HepG2 (cell line): ENCODE results near the gene SUSD6. TPM values are rescaled to one million over a fixed set of nuclear protein-coding genes. Genes with fewer than 3 reads are reported as not detected.
A peak's percentile ranks its signal among the peaks of the same experiment; 100 is the strongest.
"Not testable (repeated sequence)": the region's sequence is repeated elsewhere in the genome, so short reads cannot be mapped to it uniquely, and the experiment has no call there.

Experiments
- ATAC-seq: fragments of 200-7000 bp; cut with Tn5 transposase; 3 replicates; pipeline ENCODE4 v1.9.1; 2020; ENCODE audit warnings: mild to moderate bottlenecking, moderate library complexity
- BruUV-seq: library from RNA; stranded (reverse); fragments of 400-500 nt; replicated peaks from 2 replicates; lab custom pipeline; 2021; lab: Mats Ljungman, UMichigan
- CTCF ChIA-PET: fragments of 300-600 bp; formaldehyde crosslinking; extraction: SDS; loops from one replicate; lab custom pipeline; 2021; ENCODE audit warnings: low total read pairs, inconsistent platforms, low intra/inter-chr PET ratio; lab: Yijun Ruan, JAX
- POLR2A ChIA-PET: fragments of 350-600 bp; sonication (Branson Sonifier 250); formaldehyde crosslinking; loops from one replicate; lab custom pipeline; 2020; ENCODE audit warnings: antibody characterized with exemption, inconsistent platforms; lab: Yijun Ruan, JAX
- DNase-seq: peaks from one replicate; pipeline ENCODE4 v3.0.0-alpha.2; 2015; ENCODE audit warnings: low spot score
- FAIRE-seq: peaks from 3 replicates; lab custom pipeline; 2011; peaks lifted over from hg19 to GRCh38; lab: Jason Lieb, UNC
- H2AFZ ChIP-seq: one replicate; pipeline ENCODE4 v1.6.1; 2011; ENCODE audit warnings: low read length, inconsistent platforms
- H3K27ac ChIP-seq: fragments of 300-600 bp; 3 replicates; pipeline ENCODE4 v1.8.0; 2011; ENCODE audit warnings: mixed run types, mild to moderate bottlenecking, mixed read lengths, low read length, inconsistent platforms; ENCODE audit not compliant: insufficient read depth; ENCODE audit errors: extremely low read length
- H3K27me3 ChIP-seq, 2 experiments: fragments of 200-600 bp in 1 of 2; 2 replicates in 1 of 2; 3 replicates in 1 of 2; pipeline versions ENCODE4 v1.6.0 to v1.8.0; 2011; ENCODE audit warnings: low read length in 2 of 2, mild to moderate bottlenecking in 2 of 2, moderate library complexity in 2 of 2, inconsistent platforms in 1 of 2; ENCODE audit not compliant: insufficient read depth in 2 of 2, control insufficient read depth in 1 of 2
- H3K36me3 ChIP-seq, 2 experiments: fragments of 200-600 bp in 1 of 2; replicated peaks in 1 of 2; 2 replicates in 1 of 2; 3 replicates in 1 of 2; pipeline versions ENCODE4 v1.5.1 to v1.8.0; 2011; ENCODE audit warnings: low read length in 2 of 2, inconsistent platforms in 1 of 2; ENCODE audit not compliant: insufficient read depth in 2 of 2, control insufficient read depth in 1 of 2
- H3K4me1 ChIP-seq: 2 replicates; pipeline ENCODE4 v1.5.1; 2012; ENCODE audit warnings: low read length, inconsistent platforms; ENCODE audit not compliant: insufficient read depth
- H3K4me2 ChIP-seq: 2 replicates; pipeline ENCODE4 v1.6.0; 2011; ENCODE audit warnings: low read depth, low read length, inconsistent platforms
- H3K4me3 ChIP-seq, 3 experiments: fragments of 200-600 bp in 1 of 3; sonication (generic), shearing (Covaris generic) in 1 of 3; replicated peaks in 1 of 3; 2 replicates each; pipeline ENCODE4 v1.5.1; 2011 to 2016; ENCODE audit warnings: low read length in 3 of 3, inconsistent platforms in 2 of 3, low read depth in 2 of 3, mild to moderate bottlenecking in 2 of 3, control low read depth in 1 of 3, mixed read lengths in 1 of 3; ENCODE audit not compliant: insufficient read depth in 1 of 3
- H3K79me2 ChIP-seq: one replicate; pipeline ENCODE4 v1.6.1; 2011; ENCODE audit warnings: low read length, inconsistent platforms; ENCODE audit not compliant: insufficient read depth
- H3K9ac ChIP-seq: 2 replicates; pipeline ENCODE4 v1.6.0; 2011; ENCODE audit warnings: mild to moderate bottlenecking, low read depth, low read length, inconsistent platforms; ENCODE audit not compliant: insufficient read depth
- H3K9me3 ChIP-seq: 2 replicates; pipeline ENCODE4 v1.5.1; 2012; ENCODE audit warnings: mild to moderate bottlenecking, low read length
- H4K20me1 ChIP-seq: 2 replicates; pipeline ENCODE4 v1.6.0; 2011; ENCODE audit warnings: inconsistent platforms, mild to moderate bottlenecking, low read length, moderate library complexity; ENCODE audit not compliant: insufficient read depth
- ARID5B ChIP-seq: IDR thresholded peaks from 2 replicates; pipeline ENCODE4 v1.4.0; 2020; ENCODE audit warnings: mild to moderate bottlenecking, missing genetic modification reagents
- DPF2 ChIP-seq: sonication (generic); formaldehyde crosslinking; IDR thresholded peaks from 2 replicates; pipeline ENCODE4 v1.4.0; 2020; ENCODE audit warnings: mild to moderate bottlenecking, low read depth, missing genetic modification reagents, borderline replicate concordance
- FOXJ3 ChIP-seq: sonication (generic); formaldehyde crosslinking; IDR thresholded peaks from 2 replicates; pipeline ENCODE4 v1.4.0; 2020; ENCODE audit warnings: missing genetic modification reagents, mild to moderate bottlenecking, borderline replicate concordance
- PAXIP1 ChIP-seq: sonication (generic); formaldehyde crosslinking; conservative IDR thresholded peaks from 2 replicates; pipeline ENCODE4 v1.4.0; 2020; ENCODE audit warnings: mild to moderate bottlenecking, missing genetic modification reagents, moderate library complexity
- PCBP1 ChIP-seq: fragments of 200-400 bp; formaldehyde crosslinking; IDR thresholded peaks from 2 replicates; pipeline ENCODE4 v1.6.1; 2017; ENCODE audit warnings: mild to moderate bottlenecking, low read depth, low read length, borderline replicate concordance
- RCOR2 ChIP-seq: IDR thresholded peaks from 2 replicates; pipeline ENCODE4 v1.6.1; 2016; ENCODE audit warnings: missing biosample characterization, missing genetic modification reagents
- RXRB ChIP-seq: IDR thresholded peaks from 2 replicates; pipeline ENCODE4 v1.6.1; 2016; ENCODE audit warnings: borderline replicate concordance, missing genetic modification reagents, missing compliant biosample characterization
- ZNF503 ChIP-seq: sonication (generic); formaldehyde crosslinking; IDR thresholded peaks from 2 replicates; pipeline ENCODE4 v1.4.0; 2020; ENCODE audit warnings: missing genetic modification reagents
- WGBS: methylation state at CpG from one replicate; pipeline ENCODE4 v1.1.6; 2017; ENCODE audit warnings: low lambda C conversion rate; 5-methylcytosine and 5-hydroxymethylcytosine counted together
- in situ Hi-C: cut with HindIII; loops from 2 replicates; pipeline ENCODE4 v1.10.0; 2017; ENCODE audit warnings: low pct_unique_long_range_greater_than_20kb; ENCODE audit not compliant: extremely low pct_ligation_motif_present
- intact Hi-C: fragments of 100-400 bp; cut with micrococcal nuclease; formaldehyde crosslinking; loops from one replicate; pipeline ENCODE4 v1.10.0; 2022; ENCODE audit not compliant: unreplicated experiment
- polyA plus RNA-seq, 8 experiments: library from polyadenylated mRNA; depleted of rRNA in 3 of 8; stranded (reverse) in 7 of 8; unstranded in 1 of 8; fragments of >200 nt; fragmentation: Illumina TruSeq in 4 of 8; extraction: Trizol in 4 of 8; gene quantifications; 2 replicates each; pipeline versions ENCODE4 v1.2.1 to v1.2.3, GENCODE V29; 2011 to 2016; ENCODE audit warnings: low read depth in 4 of 8, missing spikeins in 1 of 8, mixed read lengths in 1 of 8; ENCODE audit not compliant: insufficient read depth in 1 of 8
- total RNA-seq, 5 experiments: library from RNA; depleted of rRNA; stranded (reverse); fragments of >200 nt; fragmentation: Illumina TruSeq; extraction: Trizol; gene quantifications; 2 replicates each; pipeline ENCODE4 v1.2.3, GENCODE V29; 2016; ENCODE audit warnings: low read depth in 1 of 5

Gene SUSD6
- total and polyA plus RNA-seq, 2 of the 13 experiments (the other 11 are each of a cell fraction or from before 2014, with no cell fraction given) = 7.2 to 7.4 TPM

GRCh38 chr14:69736405-69736804, 125.0 kb downstream of the SUSD6 start:
- H3K27me3 ChIP-seq, FAIRE-seq, H3K4me3 ChIP-seq, H3K9me3 ChIP-seq, BruUV-seq, CTCF ChIA-PET, H3K9ac ChIP-seq, H3K27ac ChIP-seq, DNase-seq, H3K36me3 ChIP-seq, H3K4me2 ChIP-seq, H2AFZ ChIP-seq, POLR2A ChIA-PET, intact Hi-C loops, H3K79me2 ChIP-seq, ATAC-seq, H4K20me1 ChIP-seq: not testable (repeated sequence)
- peaks cover 26% of the 10 kb centered on the region for H3K4me1 ChIP-seq
- 37% methylated on average over 4 of the region's 4 CpGs for WGBS
- in situ Hi-C loops = loop anchor here (10.0 kb wide), 1 partner anchor 578 kb away; no protein-coding TSS in a partner anchor

- ChIA-PET CTCF (no interaction called here), POLR2A (no interaction called here)
- Histone ChIP-seq H3K79me2 (no peaks in the 10 kb centered on the region), H3K9ac (no peak overlapping the region), H3K27me3 (no peaks in the 10 kb centered on the region), H2AFZ (no peak overlapping the region), H3K4me2 (no peak overlapping the region), H3K4me1 (peaks cover 30% of the 10 kb centered on the region), H3K27ac (no peak overlapping the region), H3K4me3 (no peak overlapping the region), H3K36me3 (no peaks in the 10 kb centered on the region), H4K20me1 (no peaks in the 10 kb centered on the region), H3K9me3 (peaks cover 10% of the 10 kb centered on the region)
- WGBS = 72% methylated on average over 1 of the region's 1 CpG
- no peak for ATAC-seq
- DNase-seq = peak; percentile 49
- BruUV-seq = no TSS peak
- FAIRE-seq = no peak
- intact Hi-C loops = no loop called here
- in situ Hi-C loops = no loop called here
- TF ChIP-seq PAXIP1 (CRISPR knock-in tag) = peak; percentile 73
- 0 out of 2 replicates have a peak, but pooled peaks have one; percentile 26 for TF ChIP-seq DPF2
- TF ChIP-seq ZNF503 = peak; percentile 33; the same call in 1 of the 2 replicates
- no peak for TF ChIP-seq PCBP1
- TF ChIP-seq RCOR2 (CRISPR knock-in tag) = no peak
- peak; percentile 56; the same call in 1 of the 2 replicates for TF ChIP-seq FOXJ3 (CRISPR knock-in tag)
- peak; percentile 61; the same call in 1 of the 2 replicates for TF ChIP-seq RXRB (CRISPR knock-in tag)
- TF ChIP-seq ARID5B (CRISPR knock-in tag) = peak; percentile 81
These were observed 129.7 kb downstream of the SUSD6 start for GRCh38 chr14:69741055-69741454.
